Muscle of leg (tissue), 11 donors: ENCODE results near the gene SPP1. TPM values are rescaled to one million over a fixed set of nuclear protein-coding genes. Genes with fewer than 3 reads are reported as not detected.

ENCODE experiments used
- DNase-seq: peaks from one replicate; pipeline ENCODE4 v3.0.0; 2013
- H3K27ac ChIP-seq: one replicate; pipeline ENCODE4 v1.5.1; 2013; ENCODE audit warnings: mild to moderate bottlenecking, low read length, control low read depth
- H3K27me3 ChIP-seq: one replicate; pipeline ENCODE4 v1.6.1; 2013; ENCODE audit warnings: low read length; ENCODE audit not compliant: control insufficient read depth, insufficient read depth
- H3K36me3 ChIP-seq: one replicate; pipeline ENCODE4 v1.6.1; 2013; ENCODE audit warnings: low read length; ENCODE audit not compliant: control insufficient read depth, insufficient read depth
- H3K4me1 ChIP-seq: one replicate; pipeline ENCODE4 v1.6.1; 2013; ENCODE audit warnings: low read length; ENCODE audit not compliant: control insufficient read depth, insufficient read depth
- H3K4me3 ChIP-seq: one replicate; pipeline ENCODE4 v1.5.1; 2013; ENCODE audit warnings: low read length, control low read depth
- H3K9me3 ChIP-seq: replicated peaks from 2 replicates; pipeline ENCODE4 v1.6.1; 2013; ENCODE audit warnings: low read depth, low read length; ENCODE audit not compliant: control insufficient read depth
- WGBS: methylation state at CpG from one replicate; pipeline ENCODE4 v1.1.5; 2013; ENCODE audit warnings: missing lambda C conversion rate; ENCODE audit not compliant: insufficient coverage; 5-methylcytosine and 5-hydroxymethylcytosine counted together
- polyA plus RNA-seq, 8 donors: library from polyadenylated mRNA; unstranded; fragments of 120-200 nt; gene quantifications; one replicate each; pipeline versions ENCODE4 v1.2.1 to v1.2.3, GENCODE V29; 2013; ENCODE audit warnings: inconsistent platforms in 1 of 8, low replicate concordance in 1 of 8; ENCODE audit not compliant: insufficient read length in 8 of 8, insufficient read depth in 1 of 8
- total RNA-seq: library from RNA; stranded (reverse); fragments of 120-200 nt; gene quantifications from one replicate; pipeline ENCODE4 v1.2.4, GENCODE V29; 2013

SPP1 gene
- total and polyA plus RNA-seq, 9 donors, result 43.5 to 238 (median 109) TPM

GRCh38 chr4:88003261-88003660 is 27.7 kb downstream of the SPP1 start:
- Histone ChIP-seq H3K4me1 (peaks cover 7% of the 10 kb centered on the region), H3K9me3 (no peaks in the 10 kb centered on the region), H3K4me3 (no peak overlapping the region), H3K27ac (no peak overlapping the region), H3K36me3 (no peaks in the 10 kb centered on the region), H3K27me3 (no peaks in the 10 kb centered on the region)
- no peak for DNase-seq
- no CpG with 5 or more reads among the region's 3 CpGs for WGBS

DNA sequence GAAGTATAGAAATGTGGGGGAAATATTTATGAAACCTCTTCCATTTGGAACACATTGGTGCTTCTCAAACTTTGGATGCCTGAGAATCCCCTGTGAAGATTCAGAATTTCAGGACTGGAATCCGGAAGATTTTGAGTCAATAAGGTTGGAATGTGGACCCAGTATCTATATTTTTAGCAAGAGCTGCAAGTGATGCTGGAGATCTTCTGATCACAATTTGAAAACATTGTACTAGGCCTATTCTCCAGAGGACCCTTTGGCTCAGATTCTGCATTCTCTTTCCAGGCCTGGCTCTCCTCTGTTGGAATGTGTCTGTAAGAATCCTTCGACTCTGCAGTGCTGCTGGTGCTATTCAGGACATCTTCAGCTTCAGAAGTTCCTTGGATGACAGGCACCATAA is 29.6 kb downstream of the SPP1 start:
- Histone ChIP-seq H3K36me3 (no peaks in the 10 kb centered on the region), H3K4me1 (peaks cover 7% of the 10 kb centered on the region), H3K4me3 (no peak overlapping the region), H3K9me3 (no peaks in the 10 kb centered on the region), H3K27me3 (no peaks in the 10 kb centered on the region), H3K27ac (no peak overlapping the region)
- WGBS, result 0% methylated on average over 1 of the region's 2 CpGs
- peak; percentile 83 for DNase-seq

DNA sequence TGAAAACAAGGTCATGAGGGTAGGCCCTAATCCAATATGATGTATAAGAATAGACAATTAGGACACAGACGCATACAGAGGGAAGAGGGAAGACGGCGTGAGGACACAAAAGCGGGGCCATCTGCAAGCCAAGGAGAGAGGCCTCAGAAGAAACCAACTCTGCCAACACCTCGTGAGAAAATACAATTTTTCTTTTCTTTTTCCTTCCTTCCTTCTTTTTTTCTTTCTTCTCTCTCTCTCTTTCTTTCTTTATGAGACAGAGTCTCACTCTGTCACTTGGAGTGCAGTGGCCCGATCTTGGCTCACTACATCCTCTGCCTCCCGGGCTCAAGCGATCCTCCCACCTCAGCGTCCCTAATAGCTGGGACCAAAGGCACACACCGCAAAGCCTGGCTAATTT is 30.4 kb downstream of the SPP1 start:
- WGBS, result 90% methylated on average over 2 of the region's 10 CpGs
- no peak for DNase-seq
- H3K9me3 ChIP-seq, result no peaks in the 10 kb centered on the region
- no peak overlapping the region for H3K4me3 ChIP-seq
- H3K4me1 ChIP-seq, result peaks cover 7% of the 10 kb centered on the region
- no peaks in the 10 kb centered on the region for H3K27me3 ChIP-seq
- H3K27ac ChIP-seq, result no peak overlapping the region
- no peaks in the 10 kb centered on the region for H3K36me3 ChIP-seq

- no peaks in the 10 kb centered on the region for H3K27me3 ChIP-seq
- peak overlapping the region; percentile 48 for H3K4me3 ChIP-seq
- 24% methylated on average over 6 of the region's 10 CpGs for WGBS
- H3K9me3 ChIP-seq, result no peaks in the 10 kb centered on the region
- DNase-seq, result no peak
- no peaks in the 10 kb centered on the region for H3K36me3 ChIP-seq
- peaks cover 7% of the 10 kb centered on the region for H3K4me1 ChIP-seq
- H3K27ac ChIP-seq, result peak overlapping the region; percentile 71
Measured at GRCh38 chr4:88006956-88007303, 31.4 kb downstream of the SPP1 start.

- Histone ChIP-seq H3K36me3 (no peaks in the 10 kb centered on the region), H3K9me3 (no peaks in the 10 kb centered on the region), H3K4me1 (peaks cover 7% of the 10 kb centered on the region), H3K4me3 (peak within 1 kb of the TSS; percentile 71), H3K27me3 (no peaks in the 10 kb centered on the region), H3K27ac (peak within 1 kb of the TSS; percentile 82)
- WGBS, result under 1% methylated on average over 110 of the region's 116 CpGs
- DNase-seq, result peak; percentile 94
Measured at GRCh38 chr4:88007304-88008121, 32.0 kb downstream of the SPP1 start, which contains the start of gene PKD2. Gene PKD2 (plus strand): TSS chr4:88007635. CDS start chr4:88007734, 99 bp downstream.

- DNase-seq, result peak; percentile 63
- Histone ChIP-seq H3K36me3 (no peaks in the 10 kb centered on the region), H3K9me3 (no peaks in the 10 kb centered on the region), H3K4me3 (peak overlapping the region; percentile 71), H3K27me3 (no peaks in the 10 kb centered on the region), H3K27ac (peak overlapping the region; percentile 82), H3K4me1 (peaks cover 7% of the 10 kb centered on the region)
- WGBS, result under 1% methylated on average over 40 of the region's 51 CpGs
Measured at GRCh38 chr4:88008122-88008742, 32.7 kb downstream of the SPP1 start.

DNA sequence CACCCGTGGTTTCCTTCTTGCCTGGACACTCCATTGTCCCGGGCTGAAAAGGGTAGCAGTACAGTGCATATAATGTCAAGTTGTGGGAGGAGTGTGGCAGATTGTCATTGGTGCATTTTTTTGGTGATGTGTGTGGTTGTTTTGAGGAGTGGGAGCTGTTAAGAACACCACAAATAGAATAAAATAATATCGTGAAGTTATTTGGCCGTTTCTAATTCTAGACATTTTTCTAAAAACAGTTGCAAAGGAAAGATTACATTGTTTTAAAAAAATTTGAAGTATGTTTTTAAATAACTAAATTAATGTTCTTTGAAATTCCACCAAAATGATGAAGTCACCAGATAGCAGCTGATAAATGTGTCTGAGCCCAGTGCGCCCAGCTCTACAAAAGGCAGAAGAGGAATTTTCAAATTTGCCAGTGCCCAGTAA is 33.2 kb downstream of the SPP1 start:
- peak; percentile 63 for DNase-seq
- no peaks in the 10 kb centered on the region for H3K36me3 ChIP-seq
- peak overlapping the region; percentile 59 for H3K27ac ChIP-seq
- H3K27me3 ChIP-seq, result no peaks in the 10 kb centered on the region
- H3K4me3 ChIP-seq, result peak overlapping the region; percentile 71
- no peaks in the 10 kb centered on the region for H3K9me3 ChIP-seq
- H3K4me1 ChIP-seq, result peaks cover 7% of the 10 kb centered on the region
- WGBS, result 0% methylated on average over 1 of the region's 5 CpGs

DNA sequence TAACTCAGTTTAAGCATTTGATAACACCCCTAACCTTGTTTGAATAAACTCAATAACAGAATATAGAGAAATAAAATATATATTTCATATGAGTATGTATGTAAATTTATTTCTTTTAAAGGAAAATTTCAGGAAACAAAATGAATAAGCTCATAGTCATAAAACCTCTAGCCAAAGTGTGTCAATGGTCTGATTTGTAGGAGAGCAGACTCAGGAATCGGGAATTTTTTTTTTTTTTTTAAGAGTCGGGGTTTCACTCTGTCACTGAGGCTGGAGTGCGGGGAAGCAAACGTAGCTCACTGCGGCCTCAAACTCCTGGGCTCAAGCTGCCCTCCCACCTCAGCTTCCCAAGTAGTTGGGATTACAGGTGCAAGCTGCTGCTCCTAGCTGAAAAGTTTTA is 34.4 kb downstream of the SPP1 start:
- DNase-seq, result no peak
- Histone ChIP-seq H3K9me3 (no peaks in the 10 kb centered on the region), H3K4me3 (no peak overlapping the region), H3K27ac (no peak overlapping the region), H3K4me1 (peaks cover 7% of the 10 kb centered on the region), H3K36me3 (no peaks in the 10 kb centered on the region), H3K27me3 (no peaks in the 10 kb centered on the region)
- no CpG with 5 or more reads among the region's 5 CpGs for WGBS

GRCh38 chr4:88010966-88011365 is 35.5 kb downstream of the SPP1 start:
- no CpG with 5 or more reads among the region's 2 CpGs for WGBS
- H3K27ac ChIP-seq, result no peak overlapping the region
- H3K4me1 ChIP-seq, result peaks cover 4% of the 10 kb centered on the region
- no peak overlapping the region for H3K4me3 ChIP-seq
- no peaks in the 10 kb centered on the region for H3K9me3 ChIP-seq
- no peak for DNase-seq
- H3K36me3 ChIP-seq, result no peaks in the 10 kb centered on the region
- no peaks in the 10 kb centered on the region for H3K27me3 ChIP-seq

DNA sequence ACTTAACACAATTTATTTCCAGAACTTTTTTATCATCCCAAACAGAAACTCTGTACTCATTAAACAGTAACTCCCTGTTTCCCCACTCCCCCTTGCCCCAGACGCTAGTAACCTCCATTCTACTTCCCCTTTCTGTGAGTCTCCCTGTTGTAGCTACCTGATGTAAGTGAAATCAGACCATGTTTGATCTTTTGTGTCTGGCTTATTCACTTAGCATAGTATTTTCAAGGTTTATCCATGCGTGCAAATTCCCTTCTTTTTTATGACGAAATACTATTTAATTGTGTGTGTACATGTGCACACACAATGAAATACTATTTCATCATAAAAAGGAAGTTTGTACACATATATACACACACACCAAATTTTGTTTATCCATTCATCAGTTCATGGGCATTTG is 37.1 kb downstream of the SPP1 start:
- no CpG with 5 or more reads among the region's 3 CpGs for WGBS
- no peak overlapping the region for H3K27ac ChIP-seq
- no peak overlapping the region for H3K4me3 ChIP-seq
- no peak for DNase-seq
- no peaks in the 10 kb centered on the region for H3K27me3 ChIP-seq
- H3K9me3 ChIP-seq, result no peaks in the 10 kb centered on the region
- H3K36me3 ChIP-seq, result no peaks in the 10 kb centered on the region
- H3K4me1 ChIP-seq, result no peaks in the 10 kb centered on the region
